Measurements from ENCODE around the gene PKDCC.

GRCh38 chr2:42048299-42049220, 739 bp downstream of the PKDCC start:
- TF ChIP-seq EZH2 (IDR thresholded peaks at IDR 0.05) (no peak), POLR2AphosphoS5 (IDR thresholded peaks at IDR 0.05; ENCODE audit: borderline replicate concordance, low read depth, low read length) (no peak), FOXP2 (optimal IDR thresholded peaks at IDR 0.05; ENCODE audit: control extremely low read depth, extremely low read length, insufficient read depth) (no peak)
